ENCODE data around the gene NRIP3.

The NRIP3 gene

GRCh38 chr11:9037046-9037780, 33.4 kb upstream of the NRIP3 start:
- no peak overlapping the region for H3K9ac ChIP-seq (ENCODE audit: low read length)
- H3K27me3 ChIP-seq (ENCODE audit: control insufficient read depth, insufficient read depth, low read length): no peaks in the 10 kb centered on the region
- H3K4me1 ChIP-seq (ENCODE audit: control insufficient read depth, low read depth, low read length): peaks cover 14% of the 10 kb centered on the region
- no peaks in the 10 kb centered on the region for H3K36me3 ChIP-seq (ENCODE audit: control insufficient read depth, low read depth, low read length)
- H3K9me3 ChIP-seq (ENCODE audit: control insufficient read depth, low read depth, low read length): no peaks in the 10 kb centered on the region
- H3K27ac ChIP-seq (ENCODE audit: low read length): no peak overlapping the region
- H3K4me3 ChIP-seq (ENCODE audit: low read length): no peak overlapping the region

DNA sequence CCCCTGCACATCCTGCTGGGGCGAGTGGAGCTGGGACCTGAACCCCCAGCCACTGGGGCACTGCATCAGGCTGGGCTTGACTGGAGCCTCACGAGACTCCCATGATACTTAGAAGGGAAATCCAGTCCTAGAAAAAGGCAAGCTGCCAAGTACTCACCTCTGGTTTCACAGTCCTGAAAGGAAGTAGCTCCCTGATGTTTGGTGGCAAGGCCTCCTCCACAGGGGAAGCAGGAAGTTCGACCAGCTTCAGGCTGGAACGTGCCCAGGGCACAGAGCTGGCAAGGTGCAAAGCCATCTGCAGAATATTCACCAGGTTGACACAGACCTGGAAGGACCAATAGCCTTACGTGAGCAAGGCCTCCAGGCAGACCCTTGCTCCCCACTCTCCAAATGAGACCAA, 26.8 kb upstream of the NRIP3 start:
- H3K27me3 ChIP-seq (ENCODE audit: control insufficient read depth, insufficient read depth, low read length): no peaks in the 10 kb centered on the region
- no peak overlapping the region for H3K27ac ChIP-seq (ENCODE audit: low read length)

GRCh38 chr11:9029422-9029821, 25.6 kb upstream of the NRIP3 start:
- no peak overlapping the region for H3K9ac ChIP-seq (ENCODE audit: low read length)
- H3K4me3 ChIP-seq (ENCODE audit: low read length): no peak overlapping the region
- no peaks in the 10 kb centered on the region for H3K9me3 ChIP-seq (ENCODE audit: control insufficient read depth, low read depth, low read length)
- H3K27ac ChIP-seq (ENCODE audit: low read length): no peak overlapping the region
- H3K4me1 ChIP-seq (ENCODE audit: control insufficient read depth, low read depth, low read length): no peaks in the 10 kb centered on the region
- H3K27me3 ChIP-seq (ENCODE audit: control insufficient read depth, insufficient read depth, low read length): no peaks in the 10 kb centered on the region
- no peaks in the 10 kb centered on the region for H3K36me3 ChIP-seq (ENCODE audit: control insufficient read depth, low read depth, low read length)

More for the DNA sequence above, 26.8 kb upstream of the NRIP3 start:
- H3K9ac ChIP-seq (ENCODE audit: low read length): no peak overlapping the region
- H3K36me3 ChIP-seq (ENCODE audit: control insufficient read depth, low read depth, low read length): no peaks in the 10 kb centered on the region
- H3K4me1 ChIP-seq (ENCODE audit: control insufficient read depth, low read depth, low read length): no peaks in the 10 kb centered on the region
- H3K9me3 ChIP-seq (ENCODE audit: control insufficient read depth, low read depth, low read length): no peaks in the 10 kb centered on the region
- H3K4me3 ChIP-seq (ENCODE audit: low read length): no peak overlapping the region

DNA sequence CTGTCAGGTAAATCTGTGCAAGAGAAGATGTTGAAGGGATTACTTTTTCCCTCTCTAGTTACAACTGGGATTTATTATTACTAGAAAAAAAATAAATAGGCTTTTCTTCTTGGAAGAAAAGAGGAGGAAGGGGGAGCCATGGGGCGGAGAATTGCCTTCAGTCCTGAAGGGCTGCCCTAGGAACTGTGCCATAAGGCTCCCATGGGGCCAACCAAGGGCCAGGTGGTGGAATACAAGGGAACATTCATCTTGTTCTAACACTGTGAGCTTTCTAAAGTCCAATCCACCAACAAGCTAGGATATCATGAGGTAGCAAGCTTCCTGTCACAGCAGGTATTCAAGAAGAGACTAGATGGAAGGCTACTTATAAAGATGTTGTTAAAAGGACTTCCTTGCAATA, 24.8 kb upstream of the NRIP3 start:
- H3K27me3 ChIP-seq (ENCODE audit: control insufficient read depth, insufficient read depth, low read length): no peaks in the 10 kb centered on the region
- no peaks in the 10 kb centered on the region for H3K9me3 ChIP-seq (ENCODE audit: control insufficient read depth, low read depth, low read length)
- H3K4me1 ChIP-seq (ENCODE audit: control insufficient read depth, low read depth, low read length): no peaks in the 10 kb centered on the region
- H3K27ac ChIP-seq (ENCODE audit: low read length): no peak overlapping the region
- H3K9ac ChIP-seq (ENCODE audit: low read length): no peak overlapping the region
- H3K4me3 ChIP-seq (ENCODE audit: low read length): no peak overlapping the region
- no peaks in the 10 kb centered on the region for H3K36me3 ChIP-seq (ENCODE audit: control insufficient read depth, low read depth, low read length)

GRCh38 chr11:9025101-9025850, 21.5 kb upstream of the NRIP3 start:
- Histone ChIP-seq H3K27me3 (ENCODE audit: control insufficient read depth, insufficient read depth, low read length) (no peaks in the 10 kb centered on the region), H3K4me3 (ENCODE audit: low read length) (no peak overlapping the region), H3K4me1 (ENCODE audit: control insufficient read depth, low read depth, low read length) (no peaks in the 10 kb centered on the region), H3K9me3 (ENCODE audit: control insufficient read depth, low read depth, low read length) (no peaks in the 10 kb centered on the region), H3K9ac (ENCODE audit: low read length) (no peak overlapping the region), H3K36me3 (ENCODE audit: control insufficient read depth, low read depth, low read length) (no peaks in the 10 kb centered on the region), H3K27ac (ENCODE audit: low read length) (no peak overlapping the region)

- no peak overlapping the region for H3K4me3 ChIP-seq (ENCODE audit: low read length)
- H3K9ac ChIP-seq (ENCODE audit: low read length): no peak overlapping the region
- H3K36me3 ChIP-seq (ENCODE audit: control insufficient read depth, low read depth, low read length): no peaks in the 10 kb centered on the region
- no peaks in the 10 kb centered on the region for H3K9me3 ChIP-seq (ENCODE audit: control insufficient read depth, low read depth, low read length)
- H3K27me3 ChIP-seq (ENCODE audit: control insufficient read depth, insufficient read depth, low read length): no peaks in the 10 kb centered on the region
- H3K27ac ChIP-seq (ENCODE audit: low read length): no peak overlapping the region
- no peaks in the 10 kb centered on the region for H3K4me1 ChIP-seq (ENCODE audit: control insufficient read depth, low read depth, low read length)
Measured at GRCh38 chr11:9022961-9023680, 19.3 kb upstream of the NRIP3 start.

DNA sequence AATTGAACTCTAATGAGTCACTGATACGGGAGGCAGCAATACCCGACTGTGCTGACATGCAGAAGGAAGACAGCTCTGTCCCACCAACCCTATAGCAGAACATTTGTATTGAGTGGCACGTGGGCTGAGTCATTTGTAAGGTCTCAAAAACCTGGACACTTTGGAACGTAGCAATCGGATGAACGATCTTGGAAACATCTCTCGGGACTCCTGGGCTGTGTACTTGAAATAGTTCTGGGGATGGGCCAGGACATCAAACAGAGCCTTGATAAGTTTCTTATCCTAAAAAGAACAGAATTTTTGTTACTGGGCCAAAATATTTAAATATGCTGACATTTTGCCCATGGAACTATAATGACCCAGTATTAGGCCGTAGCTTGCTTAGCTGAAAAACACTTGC, 17.1 kb upstream of the NRIP3 start:
- Histone ChIP-seq H3K4me3 (ENCODE audit: low read length) (no peak overlapping the region), H3K27ac (ENCODE audit: low read length) (no peak overlapping the region), H3K9ac (ENCODE audit: low read length) (no peak overlapping the region), H3K4me1 (ENCODE audit: control insufficient read depth, low read depth, low read length) (no peaks in the 10 kb centered on the region), H3K9me3 (ENCODE audit: control insufficient read depth, low read depth, low read length) (no peaks in the 10 kb centered on the region), H3K27me3 (ENCODE audit: control insufficient read depth, insufficient read depth, low read length) (no peaks in the 10 kb centered on the region), H3K36me3 (ENCODE audit: control insufficient read depth, low read depth, low read length) (no peaks in the 10 kb centered on the region)

DNA sequence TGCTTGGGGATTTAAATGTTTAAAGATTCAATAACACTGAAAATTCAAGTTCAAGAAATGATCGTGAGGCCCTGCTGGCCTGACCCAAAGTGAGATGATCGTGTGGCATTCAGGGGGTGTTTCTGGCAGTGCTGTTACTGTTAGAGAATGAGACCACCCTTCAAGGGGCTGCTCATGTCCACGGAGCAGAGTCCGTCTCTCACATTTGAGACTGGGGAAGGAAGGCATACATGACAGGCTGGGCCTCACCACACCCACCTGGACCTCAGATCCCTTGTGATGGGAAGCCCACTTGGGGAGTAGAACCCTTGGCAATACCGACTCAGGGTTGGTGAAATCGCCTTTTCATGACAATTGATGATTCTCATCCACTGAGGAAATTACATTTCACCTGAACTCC, 16.1 kb upstream of the NRIP3 start:
- no peaks in the 10 kb centered on the region for H3K36me3 ChIP-seq (ENCODE audit: control insufficient read depth, low read depth, low read length)
- no peaks in the 10 kb centered on the region for H3K4me1 ChIP-seq (ENCODE audit: control insufficient read depth, low read depth, low read length)
- H3K9me3 ChIP-seq (ENCODE audit: control insufficient read depth, low read depth, low read length): no peaks in the 10 kb centered on the region
- no peak overlapping the region for H3K27ac ChIP-seq (ENCODE audit: low read length)
- H3K9ac ChIP-seq (ENCODE audit: low read length): no peak overlapping the region
- H3K27me3 ChIP-seq (ENCODE audit: control insufficient read depth, insufficient read depth, low read length): no peaks in the 10 kb centered on the region
- no peak overlapping the region for H3K4me3 ChIP-seq (ENCODE audit: low read length)

GRCh38 chr11:9017773-9018172, 14.0 kb upstream of the NRIP3 start:
- Histone ChIP-seq H3K27ac (ENCODE audit: low read length) (no peak overlapping the region), H3K4me3 (ENCODE audit: low read length) (no peak overlapping the region), H3K4me1 (ENCODE audit: control insufficient read depth, low read depth, low read length) (no peaks in the 10 kb centered on the region), H3K9me3 (ENCODE audit: control insufficient read depth, low read depth, low read length) (no peaks in the 10 kb centered on the region), H3K36me3 (ENCODE audit: control insufficient read depth, low read depth, low read length) (no peaks in the 10 kb centered on the region), H3K27me3 (ENCODE audit: control insufficient read depth, insufficient read depth, low read length) (no peaks in the 10 kb centered on the region), H3K9ac (ENCODE audit: low read length) (no peak overlapping the region)

DNA sequence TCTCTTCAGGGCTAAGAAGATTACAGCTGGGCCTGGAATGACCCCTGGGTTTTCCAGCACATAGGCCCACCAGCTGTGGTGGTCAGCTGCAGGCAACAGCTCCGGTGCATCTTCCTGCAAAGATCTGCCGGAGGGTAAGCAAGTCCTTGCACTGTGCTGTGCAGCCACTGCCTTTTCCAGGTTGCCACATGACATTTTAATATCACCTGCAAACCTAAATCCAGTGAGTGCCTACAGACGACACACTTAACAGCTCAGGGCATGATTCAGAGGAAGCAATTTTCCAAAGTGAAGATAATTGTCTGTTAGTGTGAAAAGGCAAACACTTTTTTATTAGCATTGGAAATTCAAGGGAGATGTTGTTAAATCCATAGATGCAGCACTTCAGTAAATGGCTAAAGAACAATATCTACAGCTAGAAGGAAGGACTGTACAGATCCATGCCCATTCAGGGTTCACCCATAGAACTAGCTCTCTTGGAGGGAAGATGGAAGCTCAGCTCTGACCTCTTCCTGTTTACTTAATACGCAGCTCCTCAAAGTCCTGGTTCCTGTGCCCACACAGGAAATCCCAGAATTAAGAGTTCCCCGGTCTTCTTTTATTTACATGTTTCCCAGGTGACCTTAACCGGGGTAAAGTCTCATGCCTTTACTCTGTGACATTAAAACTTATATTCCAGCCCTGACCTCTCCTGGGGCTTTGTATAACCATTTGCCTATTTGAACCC, 13.3 kb upstream of the NRIP3 start:
- Histone ChIP-seq H3K4me3 (ENCODE audit: low read length) (no peak overlapping the region), H3K36me3 (ENCODE audit: control insufficient read depth, low read depth, low read length) (no peaks in the 10 kb centered on the region), H3K27ac (ENCODE audit: low read length) (no peak overlapping the region), H3K9me3 (ENCODE audit: control insufficient read depth, low read depth, low read length) (no peaks in the 10 kb centered on the region), H3K4me1 (ENCODE audit: control insufficient read depth, low read depth, low read length) (no peaks in the 10 kb centered on the region), H3K27me3 (ENCODE audit: control insufficient read depth, insufficient read depth, low read length) (no peaks in the 10 kb centered on the region), H3K9ac (ENCODE audit: low read length) (no peak overlapping the region)

DNA sequence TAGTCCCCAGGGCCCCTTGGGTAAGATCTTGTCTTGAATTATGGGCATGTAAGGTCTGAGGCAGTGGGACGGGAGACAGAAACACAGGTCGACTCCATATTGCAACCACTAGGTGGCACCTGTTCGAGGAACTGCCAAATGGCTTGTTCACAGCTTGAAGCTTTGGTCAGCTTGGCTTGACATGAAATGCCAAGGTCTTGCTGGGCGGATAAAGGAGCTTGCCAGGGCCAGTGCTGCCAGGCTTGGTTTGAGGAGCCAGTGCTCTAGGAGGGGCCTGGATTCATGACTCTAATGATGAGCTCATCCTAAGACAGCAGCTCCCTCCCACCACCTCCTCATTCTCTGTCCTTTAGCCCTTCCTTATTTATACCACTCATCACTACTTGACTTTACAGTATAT, 11.9 kb upstream of the NRIP3 start:
- H3K36me3 ChIP-seq (ENCODE audit: control insufficient read depth, low read depth, low read length): no peaks in the 10 kb centered on the region
- H3K4me1 ChIP-seq (ENCODE audit: control insufficient read depth, low read depth, low read length): no peaks in the 10 kb centered on the region
- no peak overlapping the region for H3K9ac ChIP-seq (ENCODE audit: low read length)
- no peak overlapping the region for H3K4me3 ChIP-seq (ENCODE audit: low read length)
- H3K27me3 ChIP-seq (ENCODE audit: control insufficient read depth, insufficient read depth, low read length): no peaks in the 10 kb centered on the region
- no peaks in the 10 kb centered on the region for H3K9me3 ChIP-seq (ENCODE audit: control insufficient read depth, low read depth, low read length)
- H3K27ac ChIP-seq (ENCODE audit: low read length): no peak overlapping the region

Measured in iPS-18a (cell line).